Measurements from ENCODE around the gene TMEM170A.

- TF ChIP-seq, protein P1, sequence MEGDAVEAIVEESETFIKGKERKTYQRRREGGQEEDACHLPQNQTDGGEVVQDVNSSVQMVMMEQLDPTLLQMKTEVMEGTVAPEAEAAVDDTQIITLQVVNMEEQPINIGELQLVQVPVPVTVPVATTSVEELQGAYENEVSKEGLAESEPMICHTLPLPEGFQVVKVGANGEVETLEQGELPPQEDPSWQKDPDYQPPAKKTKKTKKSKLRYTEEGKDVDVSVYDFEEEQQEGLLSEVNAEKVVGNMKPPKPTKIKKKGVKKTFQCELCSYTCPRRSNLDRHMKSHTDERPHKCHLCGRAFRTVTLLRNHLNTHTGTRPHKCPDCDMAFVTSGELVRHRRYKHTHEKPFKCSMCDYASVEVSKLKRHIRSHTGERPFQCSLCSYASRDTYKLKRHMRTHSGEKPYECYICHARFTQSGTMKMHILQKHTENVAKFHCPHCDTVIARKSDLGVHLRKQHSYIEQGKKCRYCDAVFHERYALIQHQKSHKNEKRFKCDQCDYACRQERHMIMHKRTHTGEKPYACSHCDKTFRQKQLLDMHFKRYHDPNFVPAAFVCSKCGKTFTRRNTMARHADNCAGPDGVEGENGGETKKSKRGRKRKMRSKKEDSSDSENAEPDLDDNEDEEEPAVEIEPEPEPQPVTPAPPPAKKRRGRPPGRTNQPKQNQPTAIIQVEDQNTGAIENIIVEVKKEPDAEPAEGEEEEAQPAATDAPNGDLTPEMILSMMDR (conservative IDR thresholded peaks at IDR 0.05; ENCODE audit: low read depth in 2 of 2), result no peak
- TF ChIP-seq EZH2phosphoT487 (IDR thresholded peaks at IDR 0.05; ENCODE audit: unreplicated experiment), result no peak
- TF ChIP-seq EZH2 (IDR thresholded peaks at IDR 0.05; ENCODE audit: low read depth, unreplicated experiment), result no peak
- TF ChIP-seq POLR2AphosphoS5 (IDR thresholded peaks at IDR 0.05; ENCODE audit: low read depth), result peak; percentile 97
- TF ChIP-seq STAT1 (IDR thresholded peaks at IDR 0.05; ENCODE audit: unreplicated experiment), result no peak
- no peak for TF ChIP-seq REST (IDR thresholded peaks at IDR 0.05; ENCODE audit: unreplicated experiment)
- TF ChIP-seq JUNB (IDR thresholded peaks at IDR 0.05; ENCODE audit: unreplicated experiment), result no peak
- TF ChIP-seq CREB1 (CRISPR knock-in tag; IDR thresholded peaks at IDR 0.05; ENCODE audit: low read depth), result no peak
- TF ChIP-seq ETS1 (IDR thresholded peaks at IDR 0.05), result no peak
- no peak for TF ChIP-seq ZNF331 (CRISPR knock-in tag; IDR thresholded peaks at IDR 0.05; ENCODE audit: low read depth)
- TF ChIP-seq NANOG (IDR thresholded peaks at IDR 0.05; ENCODE audit: borderline replicate concordance), result no peak
- no peak for TF ChIP-seq ZNF114 (CRISPR knock-in tag; IDR thresholded peaks at IDR 0.05)
Measured at GRCh38 chr16:75495076-75495674, 30.7 kb upstream of the TMEM170A start, which contains the start of gene CHST6.

Measured in GM23338 (cell line).